ENCODE measurements around the gene THAP6. TPM values are rescaled to one million over a fixed set of nuclear protein-coding genes. Genes with fewer than 3 reads are reported as not detected.
"Not testable (repeated sequence)": the region's sequence is repeated elsewhere in the genome, so short reads cannot be mapped to it uniquely, and the experiment has no call there.

THAP6 gene
- total and polyA plus RNA-seq, 4 experiments from 2014 or later: 12.9 to 43.4 (median 25.8) TPM

DNA sequence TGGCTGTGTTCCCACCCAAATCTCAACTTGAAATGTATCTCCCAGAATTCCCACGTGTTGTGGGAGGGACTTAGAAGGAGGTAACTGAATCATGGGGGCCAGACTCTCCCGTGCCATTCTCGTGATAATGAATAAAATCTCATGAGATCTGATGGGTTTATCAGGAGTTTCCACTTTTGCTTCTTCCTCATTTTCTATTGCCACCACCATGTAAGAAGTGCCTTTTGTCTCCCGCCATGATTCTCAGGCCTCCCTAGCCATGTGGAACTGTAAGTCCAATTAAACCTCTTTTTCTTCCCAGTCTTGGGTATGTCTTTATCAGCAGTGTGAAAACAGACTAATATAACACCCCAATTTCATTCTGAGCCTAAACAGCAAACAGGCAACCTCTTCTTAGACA is 4.7 kb upstream of the THAP6 start:
- POLR2A ChIA-PET (ENCODE audit: partially characterized antibody); DNase-seq; H3K27me3 Mint-ChIP-seq; H3K4me3 ChIP-seq (ENCODE audit: low read length in 2 of 2); H3K9me3 ChIP-seq (ENCODE audit: control insufficient read depth in 1 of 2, low read length in 2 of 2); H3K27me3 ChIP-seq (ENCODE audit: insufficient read depth, low read length); CTCF ChIA-PET (ENCODE audit: partially characterized antibody); intact Hi-C loops (cut with micrococcal nuclease); H3K27ac ChIP-seq (ENCODE audit: low read depth, low read length); H3K9me3 Mint-ChIP-seq: not testable (repeated sequence)
- H3K27ac Mint-ChIP-seq: peak overlapping the region in 6 of 7 donors; percentile 9 to 72 (median 46)
- peaks cover 18 to 38% (median 22%) of the 10 kb centered on the region in 4 donors for H3K4me1 Mint-ChIP-seq
- peaks cover 20% of the 10 kb centered on the region for H3K36me3 ChIP-seq (ENCODE audit: insufficient read depth, low read length)
- peaks cover 27 to 43% of the 10 kb centered on the region in 2 donors for H3K36me3 Mint-ChIP-seq
- peak overlapping the region in 5 of 8 donors; percentile 12 to 64 (median 22) for H3K4me3 Mint-ChIP-seq
- H3K4me1 ChIP-seq (ENCODE audit: insufficient read depth, low read length): peaks cover 50% of the 10 kb centered on the region

DNA sequence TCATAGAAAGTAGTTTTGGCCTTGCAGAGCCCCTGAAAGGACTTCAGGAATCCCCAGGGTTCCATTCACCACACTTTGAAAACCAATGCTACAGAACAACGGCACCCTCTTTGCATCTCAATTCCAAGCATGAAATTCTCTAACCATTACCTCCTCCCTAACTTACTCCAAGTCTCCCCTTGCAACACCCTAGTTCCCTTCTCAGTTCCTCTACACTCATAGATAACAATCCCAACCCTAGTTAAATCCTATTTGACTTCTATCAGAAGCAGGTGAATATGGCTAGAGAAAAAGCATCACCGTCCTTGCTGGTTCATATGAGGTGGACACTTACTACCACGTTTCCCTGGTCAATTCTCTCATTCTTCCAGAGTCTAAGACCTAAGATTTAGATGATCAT is 2.4 kb upstream of the THAP6 start:
- H3K4me1 ChIP-seq (ENCODE audit: insufficient read depth, low read length): peaks cover 68% of the 10 kb centered on the region
- Mint-ChIP-seq H3K27me3 (no peaks in the 10 kb centered on the region), H3K4me1 (peaks cover 28 to 48% (median 30%) of the 10 kb centered on the region in 4 donors), H3K9me3 (no peaks in the 10 kb centered on the region), H3K27ac (no peak overlapping the region), H3K36me3 (peaks cover 10 to 28% of the 10 kb centered on the region in 2 donors), H3K4me3 (no peak overlapping the region)
- no peak for DNase-seq
- H3K27me3 ChIP-seq (ENCODE audit: insufficient read depth, low read length): no peaks in the 10 kb centered on the region
- ChIA-PET POLR2A (ENCODE audit: partially characterized antibody) (interaction anchor here (3.4 to 4.9 kb wide), 3 partner anchors 161 to 428 kb away, joined by 27 to 41 read pairs (median 28); partner anchors contain the start of genes G3BP2, NAAA and USO1), CTCF (ENCODE audit: partially characterized antibody) (no interaction called here)
- no peaks in the 10 kb centered on the region for H3K9me3 ChIP-seq (ENCODE audit: control insufficient read depth in 1 of 2, low read length in 2 of 2)
- peaks cover 9% of the 10 kb centered on the region for H3K36me3 ChIP-seq (ENCODE audit: insufficient read depth, low read length)
- H3K27ac ChIP-seq (ENCODE audit: low read depth, low read length): peak overlapping the region; percentile 97
- peak overlapping the region in 1 of 2 donors; percentile 68 for H3K4me3 ChIP-seq (ENCODE audit: low read length in 2 of 2)
- intact Hi-C loops (cut with micrococcal nuclease): loop anchor here (5.0 to 10.0 kb wide), 4 partner anchors 123 to 1565 kb away; partner anchors contain the start of genes CCNI, CDKL2 and SCARB2

DNA sequence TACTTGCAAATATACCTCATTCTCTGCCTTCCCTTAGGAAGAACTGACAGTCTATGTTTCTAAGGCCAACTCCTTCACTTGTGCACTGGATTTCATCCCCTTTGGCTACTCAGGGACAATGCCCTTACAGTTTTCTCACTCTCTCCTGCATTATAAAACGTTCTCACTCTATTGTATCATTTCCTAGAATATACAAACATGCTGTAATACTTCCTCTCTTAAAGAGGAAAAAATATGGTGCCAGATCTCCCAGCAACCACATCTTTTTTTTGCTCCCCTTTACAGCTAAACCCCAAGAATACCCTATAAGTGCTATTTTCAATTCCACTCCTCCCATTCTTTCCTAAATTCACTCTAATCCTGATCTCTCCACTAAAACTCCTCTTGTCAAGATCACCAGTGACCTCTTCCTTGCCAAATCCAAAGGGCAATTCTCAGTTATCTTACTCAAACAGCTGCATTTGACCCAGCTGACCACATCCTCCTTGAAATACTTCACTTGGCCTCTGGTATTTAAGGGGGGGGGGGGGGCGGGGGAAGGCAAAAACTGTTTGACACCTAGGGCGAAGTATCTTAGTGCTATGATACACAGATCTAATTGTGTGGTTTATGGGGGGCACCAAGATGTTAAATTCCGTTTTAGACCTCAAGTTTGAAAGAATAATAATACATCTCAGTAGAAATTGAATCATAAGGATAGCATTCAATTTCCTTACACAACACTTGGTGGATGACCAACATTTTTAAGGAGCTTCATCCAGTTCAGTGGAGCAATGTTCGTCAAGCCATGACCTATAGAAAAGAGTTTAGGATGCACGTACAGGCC is 1.7 kb upstream of the THAP6 start:
- H3K36me3 Mint-ChIP-seq: peaks cover 8 to 26% of the 10 kb centered on the region in 2 donors
- H3K27me3 ChIP-seq (ENCODE audit: insufficient read depth, low read length): no peaks in the 10 kb centered on the region
- peak in 3 of 5 donors; percentile 6 to 12 (median 7) for DNase-seq
- intact Hi-C loops (cut with micrococcal nuclease): loop anchor here (5.0 to 10.0 kb wide), 4 partner anchors 122 to 1565 kb away; partner anchors contain the start of genes CCNI, CDKL2 and SCARB2
- H3K9me3 Mint-ChIP-seq: no peaks in the 10 kb centered on the region
- H3K4me3 ChIP-seq (ENCODE audit: low read length in 2 of 2): peak overlapping the region; percentile 68 to 99
- H3K27ac Mint-ChIP-seq: peak overlapping the region in 3 of 7 donors; percentile 99 to 100 (median 100)
- POLR2A ChIA-PET (ENCODE audit: partially characterized antibody): interaction anchor here (1.1 to 4.9 kb wide), 6 partner anchors 14 to 636 kb away, joined by 3 to 41 read pairs (median 17); partner anchors contain the start of genes G3BP2, NAAA, NUP54 and USO1
- no peak overlapping the region for H3K4me3 Mint-ChIP-seq
- H3K9me3 ChIP-seq (ENCODE audit: control insufficient read depth in 1 of 2, low read length in 2 of 2): no peaks in the 10 kb centered on the region
- no peaks in the 10 kb centered on the region for H3K27me3 Mint-ChIP-seq
- peak overlapping the region; percentile 97 for H3K27ac ChIP-seq (ENCODE audit: low read depth, low read length)
- CTCF ChIA-PET (ENCODE audit: partially characterized antibody): no interaction called here
- H3K4me1 ChIP-seq (ENCODE audit: insufficient read depth, low read length): peaks cover 73% of the 10 kb centered on the region
- H3K4me1 Mint-ChIP-seq: peaks cover 25 to 49% (median 30%) of the 10 kb centered on the region in 4 donors
- peaks cover 11% of the 10 kb centered on the region for H3K36me3 ChIP-seq (ENCODE audit: insufficient read depth, low read length)

DNA sequence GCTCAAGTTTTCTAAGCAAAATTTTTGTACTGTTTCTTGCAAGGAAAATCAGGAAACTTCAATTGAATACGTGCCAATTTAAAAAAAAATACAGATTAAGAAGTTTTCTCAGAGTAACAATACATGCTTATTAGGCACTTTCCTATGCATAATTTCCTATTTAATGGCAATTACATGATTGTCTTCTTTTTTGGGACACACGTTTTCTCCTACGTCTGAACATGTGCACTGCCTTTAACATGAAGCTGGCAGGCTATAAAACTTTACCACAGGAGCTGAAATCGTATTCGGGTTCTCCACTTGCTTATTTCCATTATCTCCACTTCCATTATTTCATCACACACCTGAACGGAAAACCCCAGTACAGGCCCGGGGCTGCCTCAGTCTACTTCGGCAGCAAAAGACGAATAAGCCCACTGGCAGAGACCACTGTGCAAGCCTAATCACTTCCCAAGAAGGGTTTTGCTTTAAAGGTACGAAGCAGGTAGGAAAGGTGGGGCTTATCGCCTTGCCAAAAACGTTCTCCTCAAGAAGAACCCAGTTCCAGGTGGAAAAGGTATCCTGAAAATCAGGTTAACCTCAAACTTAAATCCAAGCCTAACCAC is 645 bp upstream of the THAP6 start:
- Mint-ChIP-seq H3K9me3 (no peaks in the 10 kb centered on the region), H3K36me3 (peaks cover 13 to 33% of the 10 kb centered on the region in 2 donors), H3K27me3 (no peaks in the 10 kb centered on the region), H3K27ac (peak overlapping the region in 3 of 7 donors; percentile 99 to 100 (median 100)), H3K4me1 (peaks cover 31 to 52% (median 33%) of the 10 kb centered on the region in 4 donors), H3K4me3 (no peak overlapping the region)
- intact Hi-C loops (cut with micrococcal nuclease): loop anchor here (1.0 to 10.0 kb wide), 11 partner anchors 121 to 1643 kb away; partner anchors contain the start of genes CCNG2, CCNI, CDKL2 and G3BP2
- Histone ChIP-seq H3K4me3 (ENCODE audit: low read length in 2 of 2) (peak overlapping the region; percentile 68 to 99), H3K27ac (ENCODE audit: low read depth, low read length) (peak overlapping the region; percentile 97), H3K27me3 (ENCODE audit: insufficient read depth, low read length) (no peaks in the 10 kb centered on the region), H3K36me3 (ENCODE audit: insufficient read depth, low read length) (peaks cover 13% of the 10 kb centered on the region), H3K4me1 (ENCODE audit: insufficient read depth, low read length) (peaks cover 79% of the 10 kb centered on the region), H3K9me3 (ENCODE audit: control insufficient read depth in 1 of 2, low read length in 2 of 2) (no peaks in the 10 kb centered on the region)
- ChIA-PET POLR2A (ENCODE audit: partially characterized antibody) (interaction anchor here (0.6 to 4.9 kb wide), 15 partner anchors 8 to 1111 kb away, joined by 3 to 41 read pairs (median 5); partner anchors contain the start of genes CDKL2, G3BP2, NAAA and NUP54), CTCF (ENCODE audit: partially characterized antibody) (interaction anchor here (1.8 to 3.2 kb wide), 2 partner anchors 8 to 210 kb away, joined by 5 to 13 read pairs; partner anchors contain the start of gene USO1)
- DNase-seq: no peak

DNA sequence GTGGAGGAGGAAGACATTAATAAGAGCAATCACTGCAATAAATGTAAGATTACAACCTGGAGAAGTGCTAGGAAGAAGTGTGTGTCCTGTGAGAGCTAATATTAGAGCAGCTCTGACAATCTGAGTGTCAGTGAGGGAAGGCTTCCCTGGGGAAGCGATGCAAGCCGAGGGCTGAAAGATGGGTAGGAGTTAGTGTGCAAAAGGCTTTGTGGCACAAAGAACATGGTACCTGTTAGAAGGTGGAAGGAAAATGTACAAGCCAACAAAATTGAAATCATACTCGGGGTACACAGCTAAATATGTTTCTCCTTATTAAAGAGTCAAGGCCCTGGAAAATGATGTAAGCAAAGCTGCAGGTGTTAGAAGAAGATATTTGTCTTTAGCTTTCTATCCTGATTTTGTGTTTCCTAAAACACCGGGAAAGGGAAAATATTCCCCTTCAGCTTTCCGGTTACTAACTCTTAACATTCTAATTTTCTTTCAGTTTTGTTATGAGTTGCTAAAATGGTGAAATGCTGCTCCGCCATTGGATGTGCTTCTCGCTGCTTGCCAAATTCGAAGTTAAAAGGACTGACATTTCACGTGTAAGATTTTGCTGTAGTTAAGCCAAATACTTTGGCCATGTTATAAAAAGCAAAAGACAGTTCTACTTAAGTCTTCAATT is 808 bp downstream of the THAP6 start:
- H3K4me3 ChIP-seq (ENCODE audit: low read length in 2 of 2): peak overlapping the region; percentile 68 to 99
- Mint-ChIP-seq H3K27me3 (no peaks in the 10 kb centered on the region), H3K36me3 (peaks cover 23 to 37% of the 10 kb centered on the region in 2 donors), H3K9me3 (peaks cover 0 to 1% (median 0%) of the 10 kb centered on the region in 8 donors), H3K4me3 (no peak overlapping the region), H3K4me1 (peaks cover 30 to 45% (median 41%) of the 10 kb centered on the region in 4 donors), H3K27ac (peak overlapping the region in 3 of 7 donors; percentile 99 to 100 (median 100))
- peak; percentile 40 to 59 (median 45) for DNase-seq
- no peaks in the 10 kb centered on the region for H3K9me3 ChIP-seq (ENCODE audit: control insufficient read depth in 1 of 2, low read length in 2 of 2)
- peaks cover 70% of the 10 kb centered on the region for H3K4me1 ChIP-seq (ENCODE audit: insufficient read depth, low read length)
- peaks cover 17% of the 10 kb centered on the region for H3K36me3 ChIP-seq (ENCODE audit: insufficient read depth, low read length)
- intact Hi-C loops (cut with micrococcal nuclease): loop anchor here (1.0 to 10.0 kb wide), 11 partner anchors 120 to 1642 kb away; partner anchors contain the start of genes CCNG2, CCNI, CDKL2 and G3BP2
- ChIA-PET POLR2A (ENCODE audit: partially characterized antibody) (interaction anchor here (0.7 to 4.9 kb wide), 18 partner anchors 10 to 1643 kb away, joined by 3 to 41 read pairs (median 5); partner anchors contain the start of genes G3BP2, NAAA, NUP54 and ODAPH), CTCF (ENCODE audit: partially characterized antibody) (interaction anchor here (1.8 to 3.2 kb wide), 2 partner anchors 9 to 209 kb away, joined by 5 to 13 read pairs; partner anchors contain the start of gene USO1)
- peak overlapping the region; percentile 97 for H3K27ac ChIP-seq (ENCODE audit: low read depth, low read length)
- no peaks in the 10 kb centered on the region for H3K27me3 ChIP-seq (ENCODE audit: insufficient read depth, low read length)

DNA sequence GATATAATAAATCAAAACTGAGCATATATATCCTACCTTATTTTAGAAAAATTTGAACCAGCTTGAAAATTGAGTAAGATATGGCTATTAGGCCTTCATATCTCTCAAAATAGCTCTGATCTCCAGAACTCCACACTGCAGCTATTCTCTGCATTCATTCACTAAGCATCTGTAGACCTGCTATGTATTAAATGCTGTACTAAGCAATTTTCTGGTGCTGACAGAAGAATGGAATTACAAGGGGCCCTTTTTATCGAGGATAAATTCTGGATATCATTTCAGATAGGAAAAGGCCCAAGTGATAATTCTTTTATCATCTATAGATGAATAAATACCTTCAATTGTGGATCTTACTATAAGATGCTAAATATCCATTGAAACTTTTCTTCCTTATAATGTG is 1.9 kb downstream of the THAP6 start:
- Histone ChIP-seq H3K27me3 (ENCODE audit: insufficient read depth, low read length) (no peaks in the 10 kb centered on the region), H3K36me3 (ENCODE audit: insufficient read depth, low read length) (peaks cover 18% of the 10 kb centered on the region), H3K4me1 (ENCODE audit: insufficient read depth, low read length) (peaks cover 63% of the 10 kb centered on the region), H3K27ac (ENCODE audit: low read depth, low read length) (peak overlapping the region; percentile 97), H3K9me3 (ENCODE audit: control insufficient read depth in 1 of 2, low read length in 2 of 2) (no peaks in the 10 kb centered on the region), H3K4me3 (ENCODE audit: low read length in 2 of 2) (no peak overlapping the region)
- CTCF ChIA-PET (ENCODE audit: partially characterized antibody): interaction anchor here (3.2 kb wide), 1 partner anchor 208 kb away, joined by 13 read pairs; the partner anchor contains the start of gene USO1
- POLR2A ChIA-PET (ENCODE audit: partially characterized antibody): interaction anchor here (0.8 to 4.9 kb wide), 3 partner anchors 11 to 424 kb away, joined by 4 to 28 read pairs (median 14); partner anchors contain the start of genes NAAA and USO1
- peaks cover 29 to 53% (median 45%) of the 10 kb centered on the region in 4 donors for H3K4me1 Mint-ChIP-seq
- peak overlapping the region in 1 of 8 donors; percentile 8 for H3K4me3 Mint-ChIP-seq
- H3K27me3 Mint-ChIP-seq: no peaks in the 10 kb centered on the region
- H3K27ac Mint-ChIP-seq: peak overlapping the region in 4 of 7 donors; percentile 13 to 100 (median 100)
- peaks cover 32 to 45% of the 10 kb centered on the region in 2 donors for H3K36me3 Mint-ChIP-seq
- no peak for DNase-seq
- H3K9me3 Mint-ChIP-seq: peaks cover 0 to 3% (median 0%) of the 10 kb centered on the region in 8 donors
- intact Hi-C loops (cut with micrococcal nuclease): loop anchor here (10.0 kb wide), 2 partner anchors 119 to 1469 kb away; partner anchors contain the start of gene CDKL2
